Measurements from ENCODE around the gene VPS8.
"Not testable (repeated sequence)": the region's sequence is repeated elsewhere in the genome, so short reads cannot be mapped to it uniquely, and the experiment has no call there.

VPS8 gene

DNA sequence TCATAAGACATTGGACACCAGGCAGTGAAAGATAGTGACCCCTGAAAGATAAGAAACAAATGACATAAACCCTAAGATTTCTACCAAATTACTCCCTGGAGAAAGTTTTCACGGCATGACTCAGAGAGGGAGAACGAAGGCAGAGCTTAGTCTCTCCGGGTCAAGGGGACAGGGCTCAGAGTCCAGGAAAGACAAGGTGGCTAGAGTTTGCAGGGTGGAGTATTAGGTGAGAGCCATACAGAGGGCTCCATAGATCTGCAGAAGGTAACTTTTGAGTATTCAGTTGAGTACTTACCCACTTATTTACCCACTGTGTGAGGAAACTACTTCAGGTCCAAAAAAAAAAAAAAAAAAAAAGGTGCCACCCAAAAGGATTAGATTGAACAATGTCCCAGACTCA lies 197.7 kb downstream of the VPS8 start:
- DNase-seq: no peak

- DNase-seq: not testable (repeated sequence)
Measured at GRCh38 chr3:185017584-185017983, 205.6 kb downstream of the VPS8 start.

- DNase-seq: not testable (repeated sequence)
Measured at GRCh38 chr3:185017996-185018395, 206.0 kb downstream of the VPS8 start.

DNA sequence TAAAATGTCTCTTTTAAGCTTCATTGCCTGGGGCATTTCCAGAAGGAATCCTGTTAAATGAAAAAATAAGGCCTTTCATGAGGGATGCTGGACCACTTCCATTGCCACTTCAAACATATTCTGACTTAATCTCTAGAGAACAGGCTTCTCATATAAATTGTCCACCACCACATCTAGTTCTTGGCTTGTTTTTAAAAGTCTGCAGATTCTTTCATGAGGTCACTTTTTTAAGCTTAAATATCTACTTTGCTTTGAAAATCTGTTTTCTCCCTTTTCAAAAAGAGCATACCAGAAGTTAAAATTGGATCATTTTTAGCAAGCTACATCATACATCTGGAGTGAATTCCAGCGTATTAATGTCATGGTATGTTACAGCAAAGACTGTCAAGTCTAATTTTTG lies 209.3 kb downstream of the VPS8 start:
- no peak for DNase-seq

GRCh38 chr3:185024406-185024805 lies 212.4 kb downstream of the VPS8 start:
- no peak for DNase-seq

DNA sequence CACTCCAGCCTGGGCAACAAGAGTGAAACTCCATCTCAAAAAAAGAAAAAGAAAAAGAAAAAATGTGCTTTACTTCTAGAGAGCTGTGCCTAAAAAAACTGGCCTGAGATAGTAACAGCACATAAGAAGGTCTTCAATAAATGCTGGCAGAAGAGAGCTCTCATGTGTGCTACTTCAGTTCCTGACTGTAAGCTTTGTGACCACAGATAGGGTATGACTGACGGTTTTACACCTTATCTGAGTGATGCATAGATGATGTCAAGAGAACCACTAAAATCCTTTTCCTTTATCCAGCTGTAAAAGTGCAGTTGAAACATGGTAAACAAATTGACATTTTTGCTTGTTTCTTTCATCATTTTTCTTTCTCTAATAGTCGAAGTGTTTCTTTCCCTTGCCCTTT lies 213.0 kb downstream of the VPS8 start:
- no peak for DNase-seq

- DNase-seq: no peak
Measured at GRCh38 chr3:185028121-185028520, 216.2 kb downstream of the VPS8 start.

GRCh38 chr3:185029086-185029485 lies 217.1 kb downstream of the VPS8 start:
- DNase-seq: no peak

GRCh38 chr3:185030399-185030798 lies 218.4 kb downstream of the VPS8 start:
- DNase-seq: no peak

- no peak for DNase-seq
Measured at GRCh38 chr3:185030951-185031350, 219.0 kb downstream of the VPS8 start.

DNA sequence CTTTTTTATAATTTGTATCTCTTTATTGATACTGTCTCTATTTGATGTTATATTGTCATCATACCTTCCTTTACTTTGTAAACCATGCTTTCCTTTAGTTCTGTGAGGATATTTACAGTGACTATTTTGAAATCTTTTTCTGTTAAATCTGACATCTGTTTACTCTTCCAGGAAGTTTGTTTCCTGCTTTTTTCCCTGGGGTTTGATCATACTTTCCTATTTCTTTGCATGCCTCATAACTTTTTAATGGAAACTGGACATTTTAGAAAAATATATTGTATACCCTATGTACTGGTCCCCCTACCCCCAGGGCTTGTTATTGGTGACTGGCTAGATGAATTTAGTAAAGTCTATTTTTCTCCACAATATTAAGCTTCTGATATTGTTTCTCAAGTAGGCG lies 225.8 kb downstream of the VPS8 start:
- DNase-seq: no peak

DNA sequence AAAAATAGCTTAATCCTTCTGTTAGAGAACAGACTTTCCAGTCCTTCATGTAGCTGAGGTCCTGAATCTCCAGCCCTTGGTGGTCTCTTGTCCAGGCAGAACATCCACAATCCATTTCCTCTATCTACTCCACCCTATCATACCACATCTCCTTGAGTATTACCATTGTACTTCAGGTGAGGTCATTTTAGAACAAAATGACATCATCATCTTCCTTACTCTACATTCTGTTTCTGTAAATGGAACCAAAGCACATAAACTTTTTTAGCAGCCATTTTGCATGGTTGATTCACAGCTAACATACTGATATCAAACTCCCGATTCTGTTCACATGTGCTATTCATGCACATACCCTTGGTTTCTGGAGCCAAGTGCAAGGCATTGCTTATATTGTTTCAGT lies 228.5 kb downstream of the VPS8 start:
- DNase-seq: no peak

GRCh38 chr3:185041540-185041939 lies 229.6 kb downstream of the VPS8 start:
- no peak for DNase-seq

DNA sequence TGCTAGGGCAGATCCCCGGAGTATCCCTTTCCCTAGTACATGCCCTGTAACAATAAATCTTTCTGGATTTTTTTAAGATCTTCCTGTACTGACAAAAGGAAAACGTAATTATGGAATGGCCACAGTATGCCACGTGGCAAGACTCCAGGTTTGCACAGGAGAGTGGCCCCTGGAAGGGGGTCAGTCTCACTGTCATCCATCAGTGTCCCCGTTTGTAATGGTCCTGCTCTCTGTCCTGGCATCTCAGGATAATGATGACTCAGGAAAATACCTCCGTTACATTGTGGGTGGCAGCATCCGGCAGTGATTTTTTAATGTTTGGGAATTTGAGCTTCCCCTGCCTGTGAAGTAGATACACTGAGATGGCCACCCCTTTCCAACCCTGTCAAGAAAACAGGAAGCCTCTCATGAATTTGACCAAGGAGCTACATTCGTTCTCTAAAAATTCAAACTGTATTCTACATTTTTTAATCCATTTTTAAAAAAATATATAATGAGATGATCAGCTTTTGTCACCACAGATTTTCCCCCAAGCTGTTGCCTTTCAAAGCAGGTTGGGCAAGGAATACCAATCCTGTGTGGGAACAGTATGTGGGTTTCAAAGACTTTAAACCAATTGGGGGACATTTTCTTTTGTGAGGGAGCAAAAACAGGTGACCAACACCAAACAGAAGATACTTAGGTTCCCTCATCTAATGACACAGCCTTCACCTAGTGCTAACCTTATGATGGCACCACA lies 230.5 kb downstream of the VPS8 start:
- DNase-seq: no peak

GRCh38 chr3:185046164-185046515 lies 234.2 kb downstream of the VPS8 start:
- no peak for DNase-seq

DNA sequence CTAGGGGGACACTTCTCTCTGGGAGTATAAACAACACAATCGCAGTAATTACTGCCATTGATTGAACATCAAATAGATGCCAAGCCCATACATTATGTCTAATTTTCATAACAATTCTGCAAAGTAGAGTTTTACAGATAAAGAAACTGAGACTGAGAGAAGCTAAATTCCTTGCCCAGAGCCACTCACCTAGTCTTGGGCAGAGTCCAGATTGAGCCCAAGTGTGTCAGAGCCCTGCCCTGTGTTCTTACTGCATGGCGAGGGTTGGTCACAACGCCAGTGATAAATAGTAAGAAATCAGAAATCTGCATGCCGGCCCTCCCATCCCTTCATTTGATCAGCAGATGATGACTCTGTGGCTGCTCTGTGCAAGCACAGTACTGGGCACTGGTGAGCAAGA lies 234.6 kb downstream of the VPS8 start:
- DNase-seq: no peak

- no peak for DNase-seq
Measured at GRCh38 chr3:185049710-185050109, 237.7 kb downstream of the VPS8 start.

DNA sequence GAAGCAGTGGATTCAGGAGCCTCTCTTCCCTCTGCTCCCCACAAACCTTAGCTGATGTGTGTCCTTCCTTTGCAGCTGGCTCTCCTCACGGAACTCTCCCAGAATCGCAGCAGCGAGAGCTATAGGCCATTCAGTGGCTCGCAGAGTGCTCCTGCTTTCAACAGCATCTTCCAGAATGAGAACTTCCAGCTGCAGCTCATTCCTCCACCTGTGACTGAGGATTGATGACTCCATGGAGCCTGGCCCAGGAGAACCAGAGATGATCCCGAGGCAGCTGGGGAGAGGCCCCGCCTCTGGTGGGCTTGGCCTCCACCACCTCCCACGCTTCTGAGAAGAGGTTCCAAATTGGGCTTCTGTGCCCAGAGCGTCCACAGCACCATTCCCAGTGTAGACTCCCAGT lies 239.8 kb downstream of the VPS8 start:
- DNase-seq: no peak

DNA sequence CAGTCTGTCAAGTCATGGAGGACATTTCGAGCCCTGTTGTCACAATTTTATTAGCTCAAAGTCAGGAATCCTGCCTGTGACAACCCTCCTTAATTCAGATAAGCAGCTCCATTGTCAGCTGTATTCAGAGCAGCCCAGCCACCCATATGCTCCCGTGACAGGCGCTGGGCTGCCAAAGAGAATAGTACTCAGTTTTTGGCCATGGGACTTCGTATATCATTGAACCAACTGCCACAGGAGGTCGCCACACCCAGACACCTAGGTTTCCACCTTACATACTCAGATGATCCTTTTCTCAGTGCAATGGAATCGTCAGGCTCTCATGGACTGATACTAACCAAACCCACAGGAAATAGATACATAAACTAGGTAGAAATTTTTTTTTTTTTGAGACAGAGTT lies 240.7 kb downstream of the VPS8 start:
- DNase-seq: no peak

DNA sequence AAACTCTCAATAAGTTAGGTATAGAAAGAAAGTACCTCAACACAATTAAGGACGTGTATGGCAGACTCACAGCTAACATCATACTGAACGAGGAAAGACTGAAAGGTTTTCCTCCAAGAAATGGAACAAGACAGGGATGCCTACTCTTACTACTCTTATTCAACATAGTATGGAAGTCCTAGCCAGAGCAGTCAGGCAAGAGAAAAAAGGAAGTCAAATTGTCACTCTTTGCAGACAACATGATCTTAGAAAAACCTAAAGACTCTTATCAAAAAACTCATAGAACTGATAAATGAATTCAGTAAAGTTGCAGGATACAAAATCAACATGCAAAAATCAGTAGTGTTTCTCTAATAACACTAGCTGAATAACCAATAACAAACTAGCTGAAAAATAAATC lies 244.9 kb downstream of the VPS8 start:
- no peak for DNase-seq

DNA sequence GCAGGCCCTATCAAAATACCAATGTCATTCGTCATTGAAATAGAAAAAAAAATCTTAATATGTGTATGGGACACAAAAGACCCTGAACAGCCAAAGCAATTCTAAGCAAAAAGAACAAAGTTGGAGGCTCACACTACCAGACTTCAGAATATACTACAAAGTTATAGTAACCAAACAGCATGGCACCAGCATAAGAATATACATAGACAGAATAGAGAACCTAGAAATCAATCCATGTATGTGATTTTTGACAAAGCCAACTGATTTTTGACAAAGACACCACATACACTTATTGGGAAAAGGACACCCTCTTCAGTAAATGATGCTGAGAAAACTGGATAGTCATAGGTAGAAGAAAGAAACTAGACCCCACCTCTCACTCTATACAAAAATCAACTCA lies 245.9 kb downstream of the VPS8 start:
- DNase-seq: no peak

DNA sequence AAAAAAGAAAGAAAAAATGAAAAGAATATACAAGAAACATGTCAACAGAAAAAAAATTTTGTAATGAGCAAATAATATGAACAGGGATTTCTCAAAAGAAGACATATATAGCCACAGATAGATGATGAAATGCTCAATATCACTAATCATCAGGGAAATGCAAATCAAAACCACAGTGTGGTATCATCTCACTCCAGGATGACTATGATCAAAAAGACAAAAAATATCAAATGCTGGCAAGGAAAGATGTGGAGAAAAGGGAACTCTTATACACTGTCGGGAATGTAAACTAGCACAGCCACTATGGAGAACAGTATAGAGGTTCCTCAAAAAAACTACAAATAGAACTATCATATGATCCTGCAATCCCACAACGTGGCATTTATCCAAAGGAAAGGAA lies 246.8 kb downstream of the VPS8 start:
- DNase-seq: no peak

DNA sequence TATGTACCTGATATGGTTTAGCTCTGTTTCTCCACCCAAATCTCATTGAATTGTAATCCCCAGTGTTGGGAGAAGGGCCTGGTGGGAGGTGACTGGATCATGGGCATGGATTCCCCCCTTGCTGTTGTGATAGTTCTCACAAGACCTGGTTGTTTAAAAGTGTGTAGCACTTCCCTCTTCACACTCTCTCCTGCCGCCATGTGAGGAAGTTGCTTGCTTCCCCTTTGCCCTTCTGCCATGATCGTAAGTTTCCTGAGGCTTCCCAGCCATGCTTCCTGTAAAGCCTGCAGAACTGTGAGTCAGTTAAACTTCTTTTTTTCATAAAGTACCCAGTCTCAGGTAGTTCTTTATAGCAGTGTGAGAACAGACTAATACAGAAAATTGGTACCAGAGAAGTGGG lies 247.8 kb downstream of the VPS8 start:
- no peak for DNase-seq

GRCh38 chr3:185060655-185061054 lies 248.7 kb downstream of the VPS8 start:
- no peak for DNase-seq

- no peak for DNase-seq
Measured at GRCh38 chr3:185062191-185062590, 250.2 kb downstream of the VPS8 start.

DNA sequence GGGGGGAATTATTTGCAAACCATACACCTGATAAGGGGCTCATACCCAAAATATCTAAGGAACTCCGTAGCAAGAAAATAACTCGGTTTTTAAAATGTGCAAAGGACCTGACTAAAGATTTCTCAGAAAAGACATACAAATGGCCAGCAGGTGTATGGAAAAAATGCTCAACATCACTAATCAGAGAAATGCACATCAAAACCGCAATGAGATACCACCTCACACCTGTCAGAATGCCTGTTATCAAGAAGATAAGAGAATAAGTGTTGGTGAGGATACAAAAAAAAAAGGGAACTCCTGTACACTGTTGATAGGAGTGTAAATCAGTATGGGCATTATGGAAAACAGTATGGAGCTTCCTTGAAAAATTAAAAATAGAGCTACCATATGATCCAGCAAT lies 251.5 kb downstream of the VPS8 start:
- DNase-seq: no peak
